Stimulated activated CD8-positive, alpha-beta memory T cell treated with anti-CD3 and anti-CD28 coated beads, Interleukin-12 subunit alpha, Interleukin-12 subunit beta, amount 100 ng/mL, for 1 hour (primary cell): ENCODE data around the gene C9orf153.
"Not testable (repeated sequence)": the region's sequence is repeated elsewhere in the genome, so short reads cannot be mapped to it uniquely, and the experiment has no call there.

Experiments
- DNase-seq: peaks from one replicate; pipeline ENCODE4 v3.0.0-alpha.2; 2020; ENCODE audit warnings: low read depth

C9orf153 gene

GRCh38 chr9:86263876-86264275, 4.4 kb upstream of the C9orf153 start:
- no peak for DNase-seq

GRCh38 chr9:86262492-86262891, 3.0 kb upstream of the C9orf153 start:
- DNase-seq, result no peak

GRCh38 chr9:86257391-86257790, 2.1 kb downstream of the C9orf153 start:
- no peak for DNase-seq

GRCh38 chr9:86256653-86257052, 2.8 kb downstream of the C9orf153 start:
- DNase-seq, result no peak

- no peak for DNase-seq
Measured at GRCh38 chr9:86253577-86253976, 5.9 kb downstream of the C9orf153 start.

GRCh38 chr9:86252870-86253269, 6.6 kb downstream of the C9orf153 start:
- no peak for DNase-seq

- no peak for DNase-seq
Measured at GRCh38 chr9:86250123-86250522, 9.3 kb downstream of the C9orf153 start.

- no peak for DNase-seq
Measured at GRCh38 chr9:86248746-86249145, 10.7 kb downstream of the C9orf153 start.

- no peak for DNase-seq
Measured at GRCh38 chr9:86246752-86247161, 12.7 kb downstream of the C9orf153 start.

- no peak for DNase-seq
Measured at GRCh38 chr9:86242071-86242470, 17.4 kb downstream of the C9orf153 start.

- DNase-seq, result no peak
Measured at GRCh38 chr9:86241216-86241615, 18.2 kb downstream of the C9orf153 start.

- no peak for DNase-seq
Measured at GRCh38 chr9:86238861-86239770, 20.3 kb downstream of the C9orf153 start.

GRCh38 chr9:86230858-86231257, 28.6 kb downstream of the C9orf153 start:
- no peak for DNase-seq

- no peak for DNase-seq
Measured at GRCh38 chr9:86222667-86223066, 36.8 kb downstream of the C9orf153 start.

GRCh38 chr9:86219606-86220005, 39.9 kb downstream of the C9orf153 start:
- DNase-seq, result no peak

GRCh38 chr9:86217076-86217755, 42.2 kb downstream of the C9orf153 start:
- no peak for DNase-seq

- no peak for DNase-seq
Measured at GRCh38 chr9:86207193-86207592, 52.3 kb downstream of the C9orf153 start.

- peak; percentile 5 for DNase-seq
Measured at GRCh38 chr9:86202338-86202882, 57.0 kb downstream of the C9orf153 start.

- no peak for DNase-seq
Measured at GRCh38 chr9:86201474-86202337, 57.8 kb downstream of the C9orf153 start.

GRCh38 chr9:86200599-86201162, 58.8 kb downstream of the C9orf153 start:
- no peak for DNase-seq

- DNase-seq, result no peak
Measured at GRCh38 chr9:86193088-86193487, 66.4 kb downstream of the C9orf153 start.

- DNase-seq, result not testable (repeated sequence)
Measured at GRCh38 chr9:86190700-86191099, 68.8 kb downstream of the C9orf153 start.
